NCI-H1417 (cell line): ENCODE data around the gene RORB.
A peak's percentile ranks its signal among the peaks of the same experiment; 100 is the strongest.

Source experiments
- DNase-seq, 3 experiments: peaks; one replicate each; lab custom pipeline; 2025; lab: John Stamatoyannopoulos, UW

Gene RORB

DNA sequence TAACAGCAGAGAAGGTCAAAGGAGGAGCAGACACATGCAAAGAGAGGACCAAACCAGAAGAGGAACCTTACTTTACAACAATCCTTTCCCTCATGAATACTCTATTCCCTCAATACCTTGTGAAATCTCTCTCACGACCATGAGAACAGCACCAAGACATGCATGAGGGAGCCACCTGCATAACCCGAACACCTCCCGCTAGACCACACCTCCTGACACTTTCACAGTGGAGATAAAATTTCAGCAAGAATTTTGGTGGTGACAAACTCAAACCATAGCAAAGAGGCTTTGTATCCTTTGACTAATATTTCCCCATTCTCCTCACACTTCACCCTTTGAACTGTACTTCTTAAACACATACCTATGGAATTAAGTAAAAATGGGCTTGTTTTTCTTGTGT is 101.7 kb downstream of the RORB start:
- DNase-seq, result no peak

DNA sequence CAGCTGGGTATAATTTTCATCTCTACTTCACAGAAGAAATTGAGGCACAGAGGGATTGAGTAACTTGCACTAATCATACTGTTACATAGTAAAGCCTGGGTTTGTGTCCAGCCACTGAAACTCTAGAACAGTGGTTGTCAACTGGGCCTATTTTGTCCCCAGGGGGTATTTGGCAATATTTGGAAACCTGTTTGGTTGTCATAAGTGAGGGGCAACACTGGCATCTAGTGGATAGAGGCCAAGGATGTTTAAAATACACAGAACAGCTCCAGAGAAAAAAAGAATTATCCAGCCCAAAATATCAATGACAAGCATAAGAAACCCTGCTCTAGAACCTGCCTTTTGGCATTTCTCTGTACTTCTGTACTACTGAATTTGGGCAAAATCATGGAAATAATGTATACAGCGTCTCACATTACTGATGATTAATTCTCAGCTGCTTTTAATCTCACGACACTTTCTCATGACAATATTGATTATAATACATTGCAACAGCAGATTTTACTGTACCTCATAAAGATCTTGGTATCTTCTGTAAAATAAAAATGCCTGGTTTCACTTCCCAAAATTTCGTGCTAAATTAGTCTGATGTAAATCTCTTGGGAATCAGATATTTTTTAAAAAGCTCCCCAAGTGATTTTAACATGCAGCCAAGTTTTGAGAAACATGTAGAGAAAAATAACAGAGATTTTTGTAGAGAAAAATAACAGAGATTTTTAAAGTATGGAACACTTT is 112.7 kb downstream of the RORB start:
- DNase-seq, result peak in 1 of 3 experiments; percentile 24

DNA sequence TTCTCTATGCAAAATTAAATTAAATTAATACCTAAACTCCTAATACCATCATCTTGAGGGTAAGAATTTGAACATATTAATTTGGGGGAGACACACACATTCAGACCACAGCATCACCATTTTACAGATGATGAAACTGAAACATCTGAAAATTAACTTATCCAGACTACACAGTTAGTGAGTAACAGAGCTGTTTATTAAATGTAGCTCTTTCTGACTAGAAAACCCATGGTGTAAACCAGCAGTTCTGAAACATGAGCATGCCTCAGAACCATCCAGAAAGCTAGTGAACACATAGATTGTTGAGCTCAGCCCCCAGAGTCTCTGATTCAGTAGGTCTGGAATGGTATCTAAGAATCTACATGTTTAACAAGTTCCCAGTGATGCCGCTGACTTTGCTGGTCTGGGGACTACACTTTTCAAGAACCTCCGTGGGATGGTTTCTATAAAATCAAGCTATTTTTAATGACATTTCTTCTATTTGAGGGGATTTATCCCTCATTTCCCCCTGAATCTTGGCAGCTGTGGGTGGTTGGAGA is 113.5 kb downstream of the RORB start:
- no peak for DNase-seq

DNA sequence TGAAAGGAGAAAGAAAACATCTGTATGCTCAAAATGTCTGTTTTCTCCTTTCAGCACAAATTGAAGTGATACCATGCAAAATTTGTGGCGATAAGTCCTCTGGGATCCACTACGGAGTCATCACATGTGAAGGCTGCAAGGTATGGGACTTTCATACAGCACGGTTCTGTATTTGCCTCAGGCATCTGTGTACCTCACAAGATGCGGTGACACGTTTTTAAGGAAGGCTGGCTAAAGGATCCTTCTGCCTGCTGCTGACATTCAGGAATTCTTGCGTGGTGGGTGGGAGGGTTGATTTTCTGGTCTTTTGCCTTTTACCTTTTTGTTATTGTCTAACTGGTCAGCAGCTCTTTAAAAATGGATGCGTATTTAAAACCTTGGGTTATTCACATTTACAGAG is 133.1 kb downstream of the RORB start:
- no peak for DNase-seq

DNA sequence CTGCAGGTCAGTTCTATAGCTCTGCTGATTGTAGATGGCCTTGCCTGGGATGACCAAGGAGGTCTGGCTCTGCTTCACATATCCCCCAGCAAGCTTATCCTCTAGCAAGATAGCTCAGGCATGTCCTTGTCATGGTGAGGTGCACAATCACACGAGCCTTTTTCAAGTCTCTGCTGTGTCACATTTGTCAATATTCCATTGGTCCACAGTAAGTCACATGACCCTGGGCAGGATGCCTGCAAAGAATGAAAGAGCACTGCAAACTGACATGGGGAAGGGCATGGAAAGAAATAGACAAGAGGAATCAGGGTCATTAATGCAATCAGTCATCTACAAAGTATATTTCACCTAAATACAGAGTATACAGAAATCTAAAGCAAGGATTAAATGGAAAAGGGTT is 142.0 kb downstream of the RORB start:
- DNase-seq, result no peak

DNA sequence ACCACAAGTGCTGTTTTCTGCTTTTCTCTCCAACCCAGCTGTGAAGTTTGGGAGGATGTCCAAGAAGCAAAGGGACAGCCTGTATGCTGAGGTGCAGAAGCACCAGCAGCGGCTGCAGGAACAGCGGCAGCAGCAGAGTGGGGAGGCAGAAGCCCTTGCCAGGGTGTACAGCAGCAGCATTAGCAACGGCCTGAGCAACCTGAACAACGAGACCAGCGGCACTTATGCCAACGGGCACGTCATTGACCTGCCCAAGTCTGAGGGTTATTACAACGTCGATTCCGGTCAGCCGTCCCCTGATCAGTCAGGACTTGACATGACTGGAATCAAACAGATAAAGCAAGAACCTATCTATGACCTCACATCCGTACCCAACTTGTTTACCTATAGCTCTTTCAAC is 145.2 kb downstream of the RORB start:
- DNase-seq, result no peak

DNA sequence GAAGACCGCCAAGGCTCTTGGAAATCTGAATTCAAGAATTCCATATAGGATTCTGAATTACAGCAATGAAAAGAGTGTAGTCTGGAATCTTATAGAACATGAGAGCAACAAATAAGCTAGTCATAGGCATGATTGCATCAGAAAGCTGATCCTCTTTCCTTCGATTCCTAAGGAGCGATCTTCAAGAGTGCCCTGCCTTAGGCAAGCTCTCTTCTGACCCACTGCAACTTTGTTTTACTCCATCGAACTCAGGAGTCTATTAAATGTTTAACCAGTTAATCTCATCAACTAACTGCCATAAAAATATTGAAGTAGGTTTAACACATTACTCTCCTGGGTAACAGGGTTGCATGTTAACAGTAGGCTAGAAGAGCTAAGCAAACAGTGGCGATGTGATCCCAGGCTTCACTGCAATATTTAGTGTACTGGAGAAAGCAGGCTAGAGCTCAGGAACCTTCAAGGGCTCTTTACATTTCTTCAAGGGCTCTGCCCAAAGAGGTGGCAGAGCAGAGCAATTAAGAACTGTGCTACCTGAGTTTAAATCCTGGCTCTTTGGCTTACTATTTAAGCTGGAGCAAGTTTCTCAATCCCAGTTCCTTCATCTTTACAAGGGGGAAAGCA is 146.3 kb downstream of the RORB start:
- DNase-seq, result peak in 1 of 3 experiments; percentile 71

DNA sequence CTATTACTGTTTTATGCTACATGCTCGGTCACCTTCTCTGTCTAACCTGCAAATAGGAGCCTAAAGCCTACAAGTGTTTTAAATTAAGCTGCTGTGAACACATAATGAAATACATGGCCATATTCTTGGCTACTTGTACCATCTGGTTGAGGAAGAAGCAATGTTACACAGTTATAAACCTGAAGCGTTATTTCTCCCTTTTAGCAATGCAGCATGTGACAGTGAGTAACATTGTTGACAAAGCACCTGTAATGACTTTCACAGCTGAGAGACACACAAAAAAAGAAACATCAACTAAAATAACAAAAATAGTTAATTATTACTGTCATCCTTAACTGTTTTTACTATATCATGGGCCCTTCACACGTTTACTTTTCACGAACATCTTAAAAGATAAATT is 146.9 kb downstream of the RORB start:
- DNase-seq, result no peak

DNA sequence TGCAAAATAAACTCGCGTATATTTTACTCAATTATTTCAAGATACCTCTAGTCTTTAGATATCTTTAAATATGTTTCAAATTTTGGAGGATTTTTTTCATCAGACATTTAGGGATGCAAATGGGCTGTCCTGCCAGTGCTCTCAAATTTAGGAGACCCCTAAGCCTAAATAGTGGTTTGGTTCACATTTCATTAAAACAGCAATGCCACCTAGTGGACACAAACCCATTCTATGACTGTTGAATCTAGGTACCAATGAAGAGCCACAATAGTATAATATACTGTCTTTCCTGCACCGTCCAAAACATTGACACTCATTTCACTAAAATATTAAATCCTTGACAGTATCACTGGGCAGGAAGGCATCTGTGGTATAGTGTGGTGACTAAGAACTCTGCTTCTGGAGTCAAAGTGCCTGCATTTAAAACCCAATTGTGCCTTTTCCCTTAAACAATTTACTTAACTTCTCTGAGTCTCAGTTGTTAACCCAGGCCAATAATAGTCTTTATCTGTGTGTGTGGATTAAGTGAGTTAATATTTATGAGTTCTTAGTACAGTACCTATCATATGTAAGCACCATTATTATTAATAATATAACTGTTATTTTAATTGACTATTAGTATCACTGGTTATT is 148.0 kb downstream of the RORB start:
- peak in 2 of 3 experiments; percentile 29 to 31 for DNase-seq

DNA sequence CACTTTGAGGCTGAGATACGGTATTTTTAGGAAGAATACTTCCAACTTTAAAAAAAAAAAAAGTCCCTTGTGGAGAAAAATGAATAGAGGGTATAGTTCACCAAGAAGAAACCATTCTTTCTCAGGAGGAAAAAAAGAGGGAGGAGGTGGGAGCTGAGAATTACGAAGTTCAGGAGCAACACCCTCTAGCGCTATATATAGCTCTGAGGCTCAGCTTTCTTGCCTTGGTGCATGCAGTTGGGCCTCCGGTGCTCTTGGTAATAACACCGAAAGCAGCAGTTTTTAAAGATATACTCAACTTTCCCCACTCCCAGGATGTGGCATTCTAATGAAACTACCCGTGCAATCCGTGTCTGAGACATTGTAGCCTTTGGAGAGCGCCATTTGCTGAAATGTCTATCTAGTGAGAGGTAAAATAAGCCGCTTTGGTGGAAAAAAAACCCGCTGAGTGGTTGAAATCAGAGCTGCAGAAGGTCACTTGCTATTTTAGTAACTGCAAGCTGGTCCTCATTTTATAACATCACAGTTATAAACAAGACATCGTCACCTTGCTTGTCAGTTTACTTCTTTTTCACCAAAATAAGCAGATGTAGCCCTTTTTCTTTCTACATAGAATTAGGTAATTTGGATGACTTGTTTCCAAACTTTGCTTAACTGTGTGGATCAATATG is 156.4 kb downstream of the RORB start:
- DNase-seq, result no peak

DNA sequence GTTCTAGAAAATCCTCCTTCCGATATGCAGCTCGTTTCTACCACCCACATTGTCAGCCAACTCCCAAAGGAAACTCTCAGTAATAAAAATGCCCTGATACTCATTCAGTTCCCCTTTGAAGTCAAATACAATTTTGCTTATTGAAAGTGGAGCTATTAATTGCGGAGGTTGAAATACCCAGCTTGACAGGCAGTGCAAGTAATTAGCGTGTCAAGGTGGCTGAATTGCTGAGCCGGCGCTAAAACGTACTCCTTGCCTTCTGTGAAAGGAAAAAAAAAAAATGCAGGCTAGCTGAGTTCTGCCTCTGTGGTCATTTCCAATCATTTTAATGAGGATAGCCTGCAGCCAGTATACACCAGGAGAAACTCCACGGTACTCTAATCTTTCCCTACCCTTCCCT is 165.5 kb downstream of the RORB start:
- DNase-seq, result peak in 1 of 3 experiments; percentile 26

DNA sequence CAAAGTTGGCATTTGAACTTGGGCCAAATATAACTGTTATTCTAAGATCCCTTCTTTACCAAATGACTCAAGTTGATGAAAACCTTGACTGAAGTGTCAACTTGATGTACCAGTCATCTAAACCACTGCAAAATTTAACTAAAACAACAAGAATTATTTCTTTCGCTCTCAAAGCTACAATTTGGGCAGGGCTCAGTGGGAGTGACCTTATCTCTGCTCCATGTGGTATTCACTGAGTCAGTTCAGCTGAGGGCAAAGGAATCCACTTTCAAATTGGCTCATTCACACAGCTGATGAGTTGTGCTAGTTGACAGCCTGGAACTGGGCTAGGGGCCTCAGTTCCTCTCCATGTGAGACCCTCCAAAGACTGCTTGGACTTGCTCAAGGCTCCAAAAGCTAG is 166.3 kb downstream of the RORB start:
- no peak for DNase-seq

DNA sequence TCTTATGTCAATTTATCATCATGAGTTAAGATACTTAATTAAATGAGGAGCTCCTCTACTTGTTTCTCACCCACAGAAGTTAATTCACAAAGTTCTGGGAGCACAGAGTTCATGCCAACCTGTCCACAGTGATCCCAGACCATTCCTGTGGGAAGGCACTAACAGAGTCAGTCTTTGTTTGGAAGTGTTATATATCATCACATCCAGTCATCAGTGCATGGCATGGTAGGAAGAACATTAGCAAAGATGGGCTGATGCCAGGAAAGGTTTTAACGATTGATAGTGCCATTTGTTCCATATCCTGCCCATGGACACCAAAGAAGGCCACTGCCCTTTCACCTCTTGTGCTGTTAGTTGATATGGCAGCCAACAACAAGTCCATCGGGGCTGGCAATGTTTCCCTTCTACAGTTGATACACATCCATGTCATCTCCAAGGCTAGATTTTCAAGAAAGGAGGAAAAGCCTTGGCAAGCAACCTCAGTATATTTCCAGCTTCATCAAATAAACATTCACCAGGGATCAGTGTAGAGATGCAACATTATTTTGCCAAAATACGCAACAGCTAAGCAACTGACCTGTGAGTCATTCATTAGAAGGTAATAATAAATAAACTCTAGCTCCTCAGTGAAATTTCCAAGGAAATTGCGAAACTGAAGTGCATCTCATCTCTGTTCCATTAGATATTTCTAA is 169.6 kb downstream of the RORB start:
- no peak for DNase-seq

DNA sequence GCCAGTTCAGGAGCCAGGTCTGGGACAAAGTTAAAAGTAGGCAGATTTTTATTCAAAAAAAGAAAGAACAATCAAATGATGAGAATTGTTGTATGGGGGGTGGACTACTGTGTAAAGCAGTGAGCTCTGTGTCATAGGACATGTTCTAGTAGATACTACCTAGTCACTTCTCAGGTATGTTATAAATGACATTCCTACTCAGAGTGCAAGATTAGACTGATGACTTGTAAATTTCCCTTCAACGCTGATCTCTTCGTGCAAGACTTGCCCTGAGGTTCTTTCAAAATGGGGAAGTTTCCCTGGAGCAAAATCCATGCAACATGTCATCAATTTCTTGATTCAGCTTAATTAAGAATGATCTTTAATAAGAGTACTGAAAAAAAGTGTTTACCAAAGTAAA is 175.1 kb downstream of the RORB start:
- no peak for DNase-seq

DNA sequence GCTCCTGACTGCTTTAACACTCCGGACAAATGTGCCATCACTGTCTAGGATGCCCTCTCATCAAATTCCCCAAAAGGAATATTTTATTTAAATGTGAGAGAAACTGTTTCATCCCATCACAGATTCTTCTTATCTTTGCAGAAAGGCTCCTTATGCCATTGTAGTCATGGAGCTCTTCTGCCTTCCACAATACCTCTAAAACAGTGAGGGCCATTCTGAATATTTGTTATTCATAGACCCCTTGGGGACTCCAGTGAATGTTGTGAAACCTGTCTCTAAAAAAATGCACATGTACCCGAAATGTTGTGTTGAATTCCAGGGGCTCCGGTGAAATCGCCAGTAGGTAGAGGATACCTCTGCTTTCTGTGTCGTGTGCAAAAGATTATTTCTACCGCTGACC is 176.9 kb downstream of the RORB start:
- no peak for DNase-seq

DNA sequence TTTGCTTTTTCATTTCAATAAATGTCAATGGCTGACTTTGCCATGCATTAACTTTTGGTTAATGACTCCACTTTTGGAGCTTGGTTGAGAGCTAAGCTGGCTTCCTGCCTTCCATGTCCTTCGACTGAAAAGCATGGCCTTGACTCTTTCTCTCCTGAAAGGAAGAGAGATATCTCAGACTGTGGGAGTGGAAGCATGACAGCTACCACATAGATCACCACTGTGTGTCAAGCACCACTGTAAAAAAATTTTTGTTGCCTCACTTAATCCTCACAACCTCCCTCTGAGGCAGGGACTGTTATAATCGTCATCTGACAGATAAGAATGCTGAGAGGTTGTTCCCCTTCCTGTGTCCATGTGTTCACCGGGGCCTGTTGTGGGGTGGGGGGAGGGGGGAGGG is 184.8 kb downstream of the RORB start:
- no peak for DNase-seq

DNA sequence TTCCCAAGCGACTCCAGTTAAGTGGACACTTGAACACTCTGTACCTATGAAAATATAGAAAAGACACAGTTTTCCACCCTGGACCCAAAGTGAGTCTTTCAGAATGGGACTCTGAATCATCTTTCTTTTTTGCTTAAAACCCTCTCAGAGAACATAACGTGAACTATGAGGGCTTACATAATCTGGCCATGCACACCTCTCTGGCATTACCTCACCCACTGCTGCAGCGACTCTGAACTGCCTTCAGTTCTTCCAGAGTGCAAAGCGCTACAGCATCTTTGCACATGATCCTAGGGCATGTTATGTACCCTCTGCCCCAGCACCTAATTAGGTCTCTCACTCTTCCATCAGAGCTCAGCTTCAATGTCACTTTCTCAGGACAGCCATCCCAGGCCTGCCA is 186.2 kb downstream of the RORB start:
- DNase-seq, result no peak

DNA sequence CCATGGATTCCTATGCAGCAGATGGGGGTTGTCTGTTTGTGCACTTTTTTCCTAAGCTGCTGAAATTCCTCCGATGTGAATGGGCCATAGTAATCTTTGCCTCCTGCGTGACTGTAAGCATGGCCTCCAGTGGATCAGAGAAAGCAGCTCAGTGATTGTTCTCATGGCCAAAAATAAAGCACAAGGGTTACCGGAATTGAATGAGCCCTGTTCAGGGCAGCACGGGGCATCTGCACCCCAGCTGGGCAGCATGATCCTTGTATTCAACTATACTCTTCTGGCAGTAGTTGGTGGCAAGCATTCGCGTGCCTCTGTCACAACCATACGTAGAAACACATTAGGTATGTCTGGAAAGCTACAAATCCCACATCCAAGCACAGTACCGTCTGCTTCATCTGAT is 193.9 kb downstream of the RORB start:
- DNase-seq, result no peak

DNA sequence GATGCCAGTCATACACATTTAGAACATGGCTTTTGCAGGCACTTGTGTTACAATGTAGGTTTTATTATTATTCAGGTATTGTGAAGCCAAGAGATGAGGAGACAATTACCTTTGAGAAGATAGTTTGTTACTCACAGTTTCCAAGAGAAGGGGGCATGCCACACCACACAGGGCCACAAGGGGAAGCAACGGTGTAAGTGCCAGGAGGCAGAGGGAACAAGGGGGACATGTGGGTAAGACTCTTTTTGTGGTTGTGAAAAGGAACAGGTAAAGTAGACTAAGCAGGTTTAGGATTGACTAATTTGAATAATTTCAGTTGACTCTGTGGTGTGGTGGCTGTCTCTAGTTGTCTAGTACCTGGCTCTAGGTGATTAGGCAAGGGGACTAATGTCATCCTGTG is 199.4 kb downstream of the RORB start:
- no peak for DNase-seq

DNA sequence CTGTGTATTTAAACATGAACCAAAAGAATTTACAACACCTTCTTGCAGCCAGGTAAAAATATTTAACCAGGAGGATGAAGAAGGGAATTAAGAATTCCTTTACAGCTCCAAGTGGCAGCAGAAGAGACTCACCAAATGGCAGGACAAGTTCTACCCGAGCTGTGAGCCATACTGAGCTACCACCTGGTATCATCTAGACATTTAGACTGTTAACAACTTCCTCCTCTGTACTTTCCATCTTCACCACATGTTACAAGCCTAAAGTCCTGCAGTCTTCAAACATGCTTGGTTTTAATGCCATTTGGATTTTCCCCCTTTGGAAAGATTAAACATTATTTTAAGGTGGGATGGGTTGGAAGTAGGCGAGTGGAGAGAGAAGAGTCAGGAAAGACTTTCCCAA is 200.4 kb downstream of the RORB start:
- no peak for DNase-seq

DNA sequence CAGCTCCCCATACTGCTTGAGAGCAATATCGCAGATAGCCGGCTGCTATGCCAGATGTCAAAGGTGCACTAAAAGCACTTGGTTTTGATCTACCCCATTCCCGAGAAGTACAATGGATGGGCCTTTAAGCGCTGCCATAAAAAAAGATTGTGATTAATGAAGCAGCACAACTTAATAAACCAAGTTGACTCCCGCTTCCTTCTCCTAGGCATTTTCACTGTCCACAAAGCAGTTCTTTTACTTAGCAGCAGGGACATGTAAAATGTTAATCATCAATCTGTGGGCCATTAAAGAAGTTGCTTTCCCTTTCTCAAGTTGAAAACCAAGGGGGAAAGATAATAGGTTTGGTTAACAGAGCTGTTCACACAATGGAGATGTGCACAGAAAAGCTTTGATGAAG is 214.2 kb downstream of the RORB start:
- DNase-seq, result no peak

DNA sequence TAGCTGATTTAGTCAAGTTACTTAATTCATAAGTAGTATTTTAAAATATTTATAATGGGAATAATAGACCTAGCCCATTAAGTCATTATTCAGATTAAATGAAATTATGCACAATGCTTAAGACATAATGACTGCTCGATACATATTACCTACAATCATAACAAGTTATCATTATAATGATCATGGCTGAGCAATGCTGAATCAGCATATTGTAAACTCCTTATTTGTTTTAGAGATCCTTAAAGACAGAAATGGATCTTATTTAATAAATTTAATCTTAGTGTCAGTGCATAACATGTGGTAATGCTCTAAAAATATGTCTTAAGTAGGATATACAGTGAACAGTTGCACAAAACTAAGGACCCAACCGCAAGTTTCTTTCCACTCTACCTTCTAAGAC is 221.6 kb downstream of the RORB start:
- DNase-seq, result no peak
